H1 (cell line): Measurements from ENCODE around the gene DHRS4L2. TPM values are rescaled to one million over a fixed set of nuclear protein-coding genes. Genes with fewer than 3 reads are reported as not detected.
A peak's percentile ranks its signal among the peaks of the same experiment; 100 is the strongest.
"Not testable (repeated sequence)": the region's sequence is repeated elsewhere in the genome, so short reads cannot be mapped to it uniquely, and the experiment has no call there.

Source experiments
- CTCF ChIA-PET: fragments of 300-600 bp; sonication (Branson Sonifier 250); formaldehyde crosslinking; loops from one replicate; lab custom pipeline; 2021; ENCODE audit not compliant: partially characterized antibody; lab: Charles Lee
- POLR2A ChIA-PET: fragments of 300-600 bp; sonication (Branson Sonifier 250); formaldehyde crosslinking; loops from one replicate; lab custom pipeline; 2021; ENCODE audit warnings: inconsistent platforms; ENCODE audit not compliant: partially characterized antibody; lab: Charles Lee
- DNase-seq, 2 experiments: peaks; one replicate each; pipeline versions ENCODE4 v3.0.0 to v3.0.0-alpha.2; 2010 to 2022; ENCODE audit warnings: low spot score in 2 of 2, low read depth in 1 of 2, mixed read lengths in 1 of 2
- FAIRE-seq: peaks from 2 replicates; lab custom pipeline; 2011; peaks lifted over from hg19 to GRCh38; lab: Jason Lieb, UNC
- H2AFZ ChIP-seq: 2 replicates; pipeline ENCODE4 v1.8.1; 2012; ENCODE audit warnings: low read length, inconsistent platforms
- H2AK5ac ChIP-seq: 2 replicates; pipeline ENCODE4 v1.6.1; 2013; ENCODE audit warnings: low read depth, low read length
- H2BK120ac ChIP-seq: replicated peaks from 2 replicates; pipeline ENCODE3; 2013; ENCODE audit warnings: low read depth, low read length, inconsistent platforms
- H2BK12ac ChIP-seq: 2 replicates; pipeline ENCODE4 v1.6.1; 2013; ENCODE audit warnings: low read depth, low read length
- H2BK15ac ChIP-seq: 2 replicates; pipeline ENCODE4 v1.6.1; 2013; ENCODE audit warnings: low read length
- H2BK20ac ChIP-seq: 2 replicates; pipeline ENCODE4 v1.6.1; 2013; ENCODE audit warnings: low read length
- H2BK5ac ChIP-seq: 2 replicates; pipeline ENCODE4 v1.6.1; 2013; ENCODE audit warnings: low read depth, low read length
- H3K14ac ChIP-seq: 2 replicates; pipeline ENCODE4 v1.6.1; 2013; ENCODE audit warnings: inconsistent platforms; ENCODE audit not compliant: insufficient read length
- H3K18ac ChIP-seq: 2 replicates; pipeline ENCODE4 v1.6.1; 2013; ENCODE audit warnings: low read length; ENCODE audit errors: extremely low read depth
- H3K23ac ChIP-seq: 2 replicates; pipeline ENCODE4 v1.6.1; 2013; ENCODE audit warnings: inconsistent platforms; ENCODE audit not compliant: insufficient read length
- H3K23me2 ChIP-seq: 2 replicates; pipeline ENCODE4 v1.6.1; 2013; ENCODE audit warnings: low read depth, low read length
- H3K27ac ChIP-seq: 2 replicates; pipeline ENCODE4 v1.6.1; 2011; ENCODE audit warnings: low read depth, low read length, inconsistent platforms
- H3K27me3 ChIP-seq, 4 experiments: replicated peaks in 1 of 4; 1 replicate in 1 of 4; 2 replicates in 3 of 4; pipeline versions ENCODE4 v1.6.1 to v1.8.1; 2011 to 2013; ENCODE audit warnings: low read length in 3 of 4, mild to moderate bottlenecking in 3 of 4, inconsistent platforms in 2 of 4, mixed read lengths in 2 of 4, moderate library complexity in 1 of 4; ENCODE audit not compliant: control insufficient read depth in 3 of 4, insufficient read depth in 3 of 4; ENCODE audit errors: extremely low read depth in 1 of 4
- H3K36me3 ChIP-seq, 4 experiments: 2 replicates each; pipeline versions ENCODE4 v1.6.1 to v1.8.1; 2011 to 2013; ENCODE audit warnings: mild to moderate bottlenecking in 4 of 4, low read length in 3 of 4, moderate library complexity in 2 of 4, control low read depth in 1 of 4, inconsistent platforms in 1 of 4; ENCODE audit not compliant: insufficient read depth in 4 of 4, control insufficient read depth in 2 of 4
- H3K4ac ChIP-seq: replicated peaks from 2 replicates; pipeline ENCODE3; 2013; ENCODE audit warnings: low read length, low read depth, mixed read lengths, inconsistent platforms; ENCODE audit not compliant: insufficient read length
- H3K4me1 ChIP-seq, 4 experiments: replicated peaks in 1 of 4; 1 replicate in 1 of 4; 2 replicates in 3 of 4; pipeline versions ENCODE4 v1.6.1 to v1.8.1; 2011 to 2013; ENCODE audit warnings: low read length in 3 of 4, inconsistent platforms in 2 of 4, mixed read lengths in 1 of 4; ENCODE audit not compliant: insufficient read depth in 4 of 4, control insufficient read depth in 3 of 4
- H3K4me2 ChIP-seq, 2 experiments: 2 replicates each; pipeline versions ENCODE4 v1.6.1 to v1.8.1; 2011 to 2013; ENCODE audit warnings: low read depth in 2 of 2, low read length in 2 of 2, control low read depth in 1 of 2, inconsistent platforms in 1 of 2, mild to moderate bottlenecking in 1 of 2; ENCODE audit not compliant: insufficient read depth in 1 of 2
- H3K4me3 ChIP-seq, 4 experiments: fragments of 200-600, 300-600 bp in 1 of 4; sonication (generic), shearing (Covaris generic), sonication (Bioruptor Twin) in 1 of 4; 2 replicates each; pipeline versions ENCODE4 v1.5.1 to v1.8.1; 2011 to 2016; ENCODE audit warnings: low read length in 4 of 4, low read depth in 3 of 4, control low read depth in 2 of 4, inconsistent platforms in 2 of 4, mild to moderate bottlenecking in 2 of 4, mixed read lengths in 1 of 4, moderate library complexity in 1 of 4; ENCODE audit not compliant: insufficient read depth in 2 of 4; ENCODE audit errors: extremely low read depth in 1 of 4
- H3K56ac ChIP-seq: replicated peaks from 2 replicates; pipeline ENCODE3; 2013; ENCODE audit warnings: low read depth, mild to moderate bottlenecking, mixed read lengths, low read length, inconsistent platforms; ENCODE audit not compliant: insufficient read length
- H3K79me1 ChIP-seq: 2 replicates; pipeline ENCODE4 v1.6.1; 2013; ENCODE audit warnings: low read depth, low read length, control low read depth
- H3K79me2 ChIP-seq, 2 experiments: 2 replicates each; pipeline versions ENCODE4 v1.6.1 to v1.8.1; 2012 to 2013; ENCODE audit warnings: low read length in 2 of 2, mild to moderate bottlenecking in 2 of 2, inconsistent platforms in 1 of 2; ENCODE audit not compliant: insufficient read depth in 2 of 2, control insufficient read depth in 1 of 2
- H3K9ac ChIP-seq, 4 experiments: replicated peaks in 1 of 4; 1 replicate in 1 of 4; 2 replicates in 3 of 4; pipeline versions ENCODE4 v1.6.1 to v1.8.1; 2011 to 2013; ENCODE audit warnings: low read depth in 3 of 4, low read length in 3 of 4, control low read depth in 2 of 4, mild to moderate bottlenecking in 2 of 4, moderate library complexity in 2 of 4, inconsistent platforms in 1 of 4; ENCODE audit errors: extremely low read depth in 1 of 4
- H3K9me3 ChIP-seq, 2 experiments: 2 replicates each; pipeline versions ENCODE4 v1.6.1 to v1.8.1; 2012 to 2013; ENCODE audit warnings: mild to moderate bottlenecking in 2 of 2, moderate library complexity in 2 of 2, control low read depth in 1 of 2, inconsistent platforms in 1 of 2, low read depth in 1 of 2, low read length in 1 of 2, mixed read lengths in 1 of 2; ENCODE audit not compliant: insufficient read depth in 2 of 2
- H4K20me1 ChIP-seq, 2 experiments: replicated peaks in 1 of 2; 2 replicates each; pipeline versions ENCODE3 to v1.8.1; 2011 to 2013; ENCODE audit warnings: inconsistent platforms in 2 of 2, low read length in 2 of 2, mild to moderate bottlenecking in 1 of 2; ENCODE audit not compliant: insufficient read depth in 2 of 2, control insufficient read depth in 1 of 2
- H4K5ac ChIP-seq: 2 replicates; pipeline ENCODE4 v1.6.1; 2013; ENCODE audit warnings: low read length, low read depth, mixed read lengths, inconsistent platforms; ENCODE audit not compliant: insufficient read length
- H4K8ac ChIP-seq: 2 replicates; pipeline ENCODE4 v1.8.0; 2013; ENCODE audit warnings: mild to moderate bottlenecking, moderate library complexity, low read length, inconsistent platforms; ENCODE audit not compliant: insufficient read depth; ENCODE audit errors: extremely low read depth
- H4K91ac ChIP-seq: replicated peaks from 2 replicates; pipeline ENCODE3; 2013; ENCODE audit warnings: low read length, mixed read lengths, inconsistent platforms; ENCODE audit not compliant: insufficient read length
- MAFK ChIP-seq: IDR thresholded peaks from 2 replicates; pipeline ENCODE4 v1.6.1; 2012; ENCODE audit warnings: low read depth, mild to moderate bottlenecking, improper control_type of control experiment, low read length
- WGBS, 2 experiments: shearing (Covaris generic) in 1 of 2; methylation state at CpG; one replicate each; pipeline versions ENCODE4 v1.1.6 to v1.1.7; 2013 to 2015; ENCODE audit warnings: low lambda C conversion rate in 2 of 2, mixed read lengths in 2 of 2, inconsistent platforms in 1 of 2, low coverage in 1 of 2, missing lambda C conversion rate in 1 of 2; ENCODE audit not compliant: insufficient replicate concordance in 2 of 2, insufficient coverage in 1 of 2, insufficient read length in 1 of 2; ENCODE audit errors: extremely low coverage in 1 of 2, missing lambda C conversion rate in 1 of 2; 5-methylcytosine and 5-hydroxymethylcytosine counted together
- polyA plus RNA-seq, 7 experiments: library from polyadenylated mRNA; depleted of rRNA in 3 of 7; stranded (reverse) in 5 of 7; unstranded in 2 of 7; fragments of >200 nt in 5 of 7; fragments of 200-250 nt in 2 of 7; gene quantifications; 1 replicate in 5 of 7; 2 replicates in 1 of 7; 4 replicates in 1 of 7; pipeline versions ENCODE4 v1.2.1 to v1.2.3, GENCODE V29; 2011 to 2013; ENCODE audit warnings: missing spikeins in 2 of 7, mixed read lengths in 2 of 7
- total RNA-seq: library from RNA; stranded (reverse); fragmentation: NEBNext Ultra II Directional; extraction: Animal tissue kit (Norgen Biotek cat#: 25700); gene quantifications from 2 replicates; pipeline ENCODE4 v1.2.1, GENCODE V29; 2021
- TF ChIP-seq, protein P1 (sequence below), 3 experiments: IDR thresholded peaks; 1 replicate in 2 of 3; 2 replicates in 1 of 3; pipeline versions ENCODE4 v1.5.1 to v1.6.1; 2011; ENCODE audit warnings: low read length in 3 of 3, mild to moderate bottlenecking in 3 of 3, inconsistent platforms in 2 of 3, low read depth in 1 of 3, moderate library complexity in 1 of 3; ENCODE audit not compliant: insufficient read depth in 1 of 3; ENCODE audit errors: control extremely low read depth in 1 of 3

DHRS4L2 gene
- total and polyA plus RNA-seq, 2 of the 8 experiments (the other 6 are each of a cell fraction or from before 2014, with no cell fraction given), result 12.3 to 15.4 TPM

DNA sequence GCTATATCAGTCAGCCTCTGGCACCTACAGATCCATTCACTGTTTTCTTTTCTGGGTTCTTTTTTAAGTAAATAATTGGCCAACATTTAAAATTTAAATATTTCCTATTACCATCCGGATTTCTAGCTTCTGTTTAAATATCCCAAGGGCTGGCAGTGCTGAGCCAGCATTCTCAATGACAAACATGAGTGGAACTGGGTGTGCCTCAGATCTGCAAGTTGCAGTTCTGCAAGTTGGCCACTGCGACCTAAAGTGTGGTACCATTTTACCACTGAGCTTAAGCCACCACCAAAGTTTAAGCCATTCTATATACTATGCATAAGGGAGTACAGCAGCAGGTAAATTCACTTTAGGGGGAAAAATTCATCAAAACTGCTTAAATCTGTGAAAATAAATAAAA is 31.2 kb downstream of the DHRS4L2 start:
- H2BK15ac ChIP-seq, H2AK5ac ChIP-seq, H3K36me3 ChIP-seq, H3K27ac ChIP-seq, H3K79me2 ChIP-seq, H4K91ac ChIP-seq, H3K79me1 ChIP-seq, H3K4me1 ChIP-seq, H3K14ac ChIP-seq, H3K4me3 ChIP-seq, H2BK20ac ChIP-seq, H3K23me2 ChIP-seq, DNase-seq, H2BK5ac ChIP-seq, H2BK120ac ChIP-seq, H3K4ac ChIP-seq, H3K9ac ChIP-seq, H2BK12ac ChIP-seq, H3K18ac ChIP-seq, H3K23ac ChIP-seq, H3K9me3 ChIP-seq, H4K5ac ChIP-seq, H4K8ac ChIP-seq, H2AFZ ChIP-seq, H3K27me3 ChIP-seq, H3K56ac ChIP-seq: not testable (repeated sequence)
- CTCF ChIA-PET, result interaction anchor here (0.9 to 2.2 kb wide), 4 partner anchors 14 to 48 kb away, joined by 3 to 9 read pairs (median 3); no protein-coding TSS in a partner anchor
- peak; percentile 7 for FAIRE-seq
- TF ChIP-seq, protein P1, sequence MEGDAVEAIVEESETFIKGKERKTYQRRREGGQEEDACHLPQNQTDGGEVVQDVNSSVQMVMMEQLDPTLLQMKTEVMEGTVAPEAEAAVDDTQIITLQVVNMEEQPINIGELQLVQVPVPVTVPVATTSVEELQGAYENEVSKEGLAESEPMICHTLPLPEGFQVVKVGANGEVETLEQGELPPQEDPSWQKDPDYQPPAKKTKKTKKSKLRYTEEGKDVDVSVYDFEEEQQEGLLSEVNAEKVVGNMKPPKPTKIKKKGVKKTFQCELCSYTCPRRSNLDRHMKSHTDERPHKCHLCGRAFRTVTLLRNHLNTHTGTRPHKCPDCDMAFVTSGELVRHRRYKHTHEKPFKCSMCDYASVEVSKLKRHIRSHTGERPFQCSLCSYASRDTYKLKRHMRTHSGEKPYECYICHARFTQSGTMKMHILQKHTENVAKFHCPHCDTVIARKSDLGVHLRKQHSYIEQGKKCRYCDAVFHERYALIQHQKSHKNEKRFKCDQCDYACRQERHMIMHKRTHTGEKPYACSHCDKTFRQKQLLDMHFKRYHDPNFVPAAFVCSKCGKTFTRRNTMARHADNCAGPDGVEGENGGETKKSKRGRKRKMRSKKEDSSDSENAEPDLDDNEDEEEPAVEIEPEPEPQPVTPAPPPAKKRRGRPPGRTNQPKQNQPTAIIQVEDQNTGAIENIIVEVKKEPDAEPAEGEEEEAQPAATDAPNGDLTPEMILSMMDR (IDR thresholded peaks at IDR 0.05; ENCODE audit: control extremely low read depth in 1 of 3, insufficient read depth in 1 of 3, low read depth in 1 of 3, low read length in 3 of 3), result peak in 1 of 3 experiments; percentile 2; a peak in 1 of 4 replicates
- 0 out of 2 replicates have a peak, but pooled peaks have one; percentile 19 for TF ChIP-seq MAFK
- TF ChIP-seq, all 59 proteins: peak for 2; not testable (repeated sequence) for 57
- H4K20me1 ChIP-seq, POLR2A ChIA-PET, H3K4me2 ChIP-seq: not testable (repeated sequence)
- WGBS, 2 experiments, result 66% methylated on average over 2 of the region's 2 CpGs; no CpG with 5 or more reads in 1 of the 2 experiments
